Right lobe of liver (tissue), 4 donors: ENCODE data around the gene FAM78B.

Experiments
- POLR2A ChIP-seq: fragments of 450-650 bp; IDR thresholded peaks from one replicate; pipeline ENCODE4 v1.6.1; 2017; ENCODE audit warnings: antibody characterized with exemption, mild to moderate bottlenecking
- TF ChIP-seq, protein P1 (sequence below), 4 donors: fragments of 200-600 bp in 3 of 4; fragments of 450-650 bp in 1 of 4; IDR thresholded peaks; one replicate each; pipeline versions ENCODE4 v1.5.1 to v1.8.0; 2016 to 2022; ENCODE audit warnings: antibody characterized with exemption in 4 of 4, mild to moderate bottlenecking in 2 of 4
- donor health status: DM: no; HTN: no; CAD: no.
- donor health status: DM: no; HTN: no; CAD: no.
- donor health status: DM: no; HTN: yes; CAD: no.

DNA sequence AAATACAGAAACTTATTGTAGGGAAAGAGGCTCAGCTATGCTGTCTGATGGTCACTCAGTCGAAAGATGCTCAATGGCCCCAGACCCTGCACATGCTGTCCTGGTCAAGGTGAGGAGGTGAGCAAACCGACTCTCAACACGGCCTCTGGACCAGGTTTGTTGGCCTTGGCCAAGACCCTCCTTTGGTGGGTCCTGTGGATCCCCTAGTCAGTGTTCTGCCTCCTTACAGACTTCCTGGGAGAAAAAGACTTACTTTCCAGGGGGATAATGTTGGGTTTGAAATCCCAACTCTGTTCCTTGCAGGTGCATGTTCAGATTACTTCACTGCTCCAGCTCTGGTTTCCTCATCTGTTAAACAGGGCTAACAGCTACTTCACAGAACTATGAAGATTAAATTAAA, 53.8 kb downstream of the FAM78B start:
- TF ChIP-seq, protein P1, sequence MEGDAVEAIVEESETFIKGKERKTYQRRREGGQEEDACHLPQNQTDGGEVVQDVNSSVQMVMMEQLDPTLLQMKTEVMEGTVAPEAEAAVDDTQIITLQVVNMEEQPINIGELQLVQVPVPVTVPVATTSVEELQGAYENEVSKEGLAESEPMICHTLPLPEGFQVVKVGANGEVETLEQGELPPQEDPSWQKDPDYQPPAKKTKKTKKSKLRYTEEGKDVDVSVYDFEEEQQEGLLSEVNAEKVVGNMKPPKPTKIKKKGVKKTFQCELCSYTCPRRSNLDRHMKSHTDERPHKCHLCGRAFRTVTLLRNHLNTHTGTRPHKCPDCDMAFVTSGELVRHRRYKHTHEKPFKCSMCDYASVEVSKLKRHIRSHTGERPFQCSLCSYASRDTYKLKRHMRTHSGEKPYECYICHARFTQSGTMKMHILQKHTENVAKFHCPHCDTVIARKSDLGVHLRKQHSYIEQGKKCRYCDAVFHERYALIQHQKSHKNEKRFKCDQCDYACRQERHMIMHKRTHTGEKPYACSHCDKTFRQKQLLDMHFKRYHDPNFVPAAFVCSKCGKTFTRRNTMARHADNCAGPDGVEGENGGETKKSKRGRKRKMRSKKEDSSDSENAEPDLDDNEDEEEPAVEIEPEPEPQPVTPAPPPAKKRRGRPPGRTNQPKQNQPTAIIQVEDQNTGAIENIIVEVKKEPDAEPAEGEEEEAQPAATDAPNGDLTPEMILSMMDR (IDR thresholded peaks at IDR 0.05), result no peak
- no peak for TF ChIP-seq POLR2A
